PFSK-1 (cell line): ENCODE measurements around the gene DGUOK.

ENCODE experiments used
- POLR2AphosphoS5 ChIP-seq: IDR thresholded peaks from 2 replicates; pipeline ENCODE4 v1.6.1; 2012; ENCODE audit warnings: low read depth, mild to moderate bottlenecking, control low read depth, low read length, moderate library complexity
- SIN3A ChIP-seq: IDR thresholded peaks from 2 replicates; pipeline ENCODE4 v1.6.1; 2012; ENCODE audit warnings: mild to moderate bottlenecking, low read length, moderate library complexity, borderline replicate concordance; ENCODE audit not compliant: insufficient read depth

GRCh38 chr2:73987948-73988700, 61.4 kb downstream of the DGUOK start:
- TF ChIP-seq SIN3A (no peak), POLR2AphosphoS5 (no peak)
